Activated CD8-positive, alpha-beta memory T cell treated with anti-CD3 and anti-CD28 coated beads, Interleukin-2, amount 10 ng/mL, durations not matched to agents 7 days and 5 days (primary cell): ENCODE data around the gene RNASE12. TPM values are rescaled to one million over a fixed set of nuclear protein-coding genes. Genes with fewer than 3 reads are reported as not detected.

Experiments used
- ATAC-seq: fragments of 150-1000 bp; cut with Tn5 transposase; one replicate; pipeline ENCODE4 v1.10.0; 2021; ENCODE audit warnings: moderate library complexity
- CTCF ChIA-PET: fragments of 350-600 bp; sonication (Branson Sonifier 250); formaldehyde crosslinking; loops from one replicate; lab custom pipeline; 2021; ENCODE audit warnings: antibody characterized with exemption; lab: Charles Lee
- DNase-seq: peaks from one replicate; pipeline ENCODE4 v3.0.0-alpha.2; 2020
- H3K27ac Mint-ChIP-seq: one replicate; pipeline ENCODE4 v1.8.0; 2021; ENCODE audit warnings: mild to moderate bottlenecking, mixed read lengths
- H3K27me3 Mint-ChIP-seq: one replicate; pipeline ENCODE4 v1.8.0; 2021; ENCODE audit warnings: mixed read lengths
- H3K36me3 Mint-ChIP-seq: one replicate; pipeline ENCODE4 v1.8.0; 2021; ENCODE audit warnings: mild to moderate bottlenecking, mixed read lengths
- H3K4me1 Mint-ChIP-seq: one replicate; pipeline ENCODE4 v1.8.0; 2021; ENCODE audit warnings: mixed read lengths
- H3K4me3 Mint-ChIP-seq: one replicate; pipeline ENCODE4 v1.8.0; 2021; ENCODE audit warnings: mild to moderate bottlenecking, moderate library complexity, mixed read lengths
- H3K9me3 Mint-ChIP-seq: one replicate; pipeline ENCODE4 v1.8.0; 2022; ENCODE audit warnings: low read depth, mixed read lengths
- total RNA-seq, 2 experiments: library from RNA; stranded (reverse); gene quantifications; one replicate each; pipeline ENCODE4 v1.2.3, GENCODE V29; 2021

The RNASE12 gene
- total RNA-seq, 2 experiments from 2014 or later: not detected

DNA sequence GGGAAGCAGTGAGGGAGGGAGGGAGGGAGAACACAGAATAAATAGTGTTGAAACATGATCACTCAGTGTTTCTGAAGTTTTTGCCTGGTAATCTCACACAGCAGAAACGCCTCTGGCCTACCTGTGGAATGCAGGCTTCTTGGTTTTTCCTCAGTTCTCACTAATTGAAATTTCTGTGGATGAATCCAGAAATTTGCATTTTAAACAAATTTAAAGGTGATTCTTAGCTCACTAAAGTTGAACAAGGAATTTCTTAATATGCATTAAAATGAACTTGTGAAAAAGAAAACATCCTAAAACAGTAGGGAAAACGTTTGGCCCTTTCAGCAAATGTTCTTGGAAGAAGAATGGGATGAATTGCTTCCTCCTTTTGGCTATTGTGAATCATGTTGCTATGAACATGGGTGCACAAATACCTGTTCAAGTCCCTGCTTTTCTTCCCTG lies 31.7 kb downstream of the RNASE12 start:
- ATAC-seq (no peak), DNase-seq (no peak)
- Mint-ChIP-seq H3K27me3 (peaks cover 4% of the 10 kb centered on the region), H3K4me3 (no peak overlapping the region), H3K4me1 (no peaks in the 10 kb centered on the region), H3K36me3 (no peaks in the 10 kb centered on the region), H3K27ac (no peak overlapping the region), H3K9me3 (no peaks in the 10 kb centered on the region)
- CTCF ChIA-PET: no interaction called here

DNA sequence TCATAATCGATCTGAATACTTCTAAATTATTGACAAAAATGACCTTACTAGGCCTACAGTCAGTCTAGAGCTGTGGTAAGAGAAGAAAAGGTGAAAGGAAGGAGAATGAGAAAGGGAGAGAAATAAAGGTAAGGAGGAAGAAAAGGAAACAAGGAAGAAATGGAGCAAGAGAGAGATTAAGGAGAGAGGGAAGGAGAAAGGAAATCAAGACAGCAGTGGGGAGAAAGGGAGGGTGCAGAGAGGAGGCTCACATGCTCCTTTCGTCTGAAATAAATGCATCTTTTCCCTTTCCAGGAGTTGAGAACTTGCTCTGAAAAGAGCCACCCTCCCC lies 34.0 kb downstream of the RNASE12 start:
- no peaks in the 10 kb centered on the region for H3K36me3 Mint-ChIP-seq
- no peaks in the 10 kb centered on the region for H3K9me3 Mint-ChIP-seq
- DNase-seq (no peak), ATAC-seq (no peak)
- CTCF ChIA-PET: no interaction called here
- no peak overlapping the region for H3K27ac Mint-ChIP-seq
- H3K4me1 Mint-ChIP-seq: no peaks in the 10 kb centered on the region
- no peak overlapping the region for H3K4me3 Mint-ChIP-seq
- peaks cover 6% of the 10 kb centered on the region for H3K27me3 Mint-ChIP-seq

- no peaks in the 10 kb centered on the region for H3K4me1 Mint-ChIP-seq
- H3K4me3 Mint-ChIP-seq: no peak overlapping the region
- H3K27me3 Mint-ChIP-seq: peaks cover 6% of the 10 kb centered on the region
- no peak overlapping the region for H3K27ac Mint-ChIP-seq
- H3K36me3 Mint-ChIP-seq: no peaks in the 10 kb centered on the region
- H3K9me3 Mint-ChIP-seq: no peaks in the 10 kb centered on the region
- ATAC-seq (no peak), DNase-seq (no peak)
- CTCF ChIA-PET: no interaction called here
Measured at GRCh38 chr14:20556500-20557211, 34.5 kb downstream of the RNASE12 start.

DNA sequence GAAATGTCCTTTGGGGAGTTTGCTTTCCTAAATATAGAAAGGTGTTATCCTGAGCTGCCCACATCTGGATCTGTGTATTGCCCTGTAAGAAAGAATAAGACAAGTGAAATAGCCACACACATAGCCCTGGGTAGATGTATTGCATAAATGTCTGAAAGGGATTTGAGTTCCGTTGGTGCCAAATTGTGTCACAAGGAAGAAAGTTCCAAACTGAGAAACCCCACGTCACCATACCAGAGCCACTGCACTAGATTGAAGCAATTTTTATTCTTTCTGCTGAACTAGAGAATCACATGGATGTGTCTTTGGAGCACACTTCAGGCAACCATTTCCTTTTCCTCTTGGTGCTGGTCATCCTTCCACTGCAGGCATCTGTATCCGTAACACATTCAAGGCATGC lies 35.3 kb downstream of the RNASE12 start:
- Mint-ChIP-seq H3K36me3 (no peaks in the 10 kb centered on the region), H3K27me3 (peaks cover 3% of the 10 kb centered on the region), H3K4me3 (no peak overlapping the region), H3K27ac (no peak overlapping the region), H3K9me3 (no peaks in the 10 kb centered on the region), H3K4me1 (no peaks in the 10 kb centered on the region)
- CTCF ChIA-PET: no interaction called here
- DNase-seq: no peak
- ATAC-seq: no peak

GRCh38 chr14:20553024-20553423 lies 38.2 kb downstream of the RNASE12 start:
- CTCF ChIA-PET: no interaction called here
- Mint-ChIP-seq H3K27me3 (peaks cover 5% of the 10 kb centered on the region), H3K36me3 (no peaks in the 10 kb centered on the region), H3K4me3 (no peak overlapping the region), H3K4me1 (no peaks in the 10 kb centered on the region), H3K27ac (no peak overlapping the region), H3K9me3 (no peaks in the 10 kb centered on the region)
- no peak for ATAC-seq
- no peak for DNase-seq

GRCh38 chr14:20551606-20552005 lies 39.6 kb downstream of the RNASE12 start:
- CTCF ChIA-PET: interaction anchor here (1.0 kb wide), 1 partner anchor 11 kb away, joined by 3 read pairs; no protein-coding TSS in a partner anchor
- Mint-ChIP-seq H3K4me3 (no peak overlapping the region), H3K27ac (no peak overlapping the region), H3K36me3 (no peaks in the 10 kb centered on the region), H3K9me3 (no peaks in the 10 kb centered on the region), H3K27me3 (peaks cover 5% of the 10 kb centered on the region), H3K4me1 (no peaks in the 10 kb centered on the region)
- DNase-seq: no peak
- no peak for ATAC-seq

DNA sequence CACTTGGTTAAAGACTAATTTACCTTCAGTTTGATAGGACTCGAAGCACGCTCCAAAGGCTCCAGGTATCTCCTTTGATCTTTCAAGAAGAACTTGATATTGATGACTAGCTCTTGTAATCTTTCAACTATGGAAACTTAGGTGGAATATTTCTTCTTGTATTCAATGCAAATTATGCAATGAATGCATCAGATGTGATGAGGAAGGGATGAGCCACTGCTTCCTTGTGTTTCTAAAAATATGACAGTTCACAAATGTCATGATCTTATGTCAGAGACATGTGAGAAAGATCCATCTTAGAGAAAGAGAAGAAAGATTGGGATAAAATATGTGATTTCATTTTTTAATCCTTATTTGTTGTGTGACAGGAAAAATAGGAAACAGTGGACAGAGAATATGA lies 40.2 kb downstream of the RNASE12 start:
- Mint-ChIP-seq H3K4me1 (no peaks in the 10 kb centered on the region), H3K4me3 (no peak overlapping the region), H3K9me3 (no peaks in the 10 kb centered on the region), H3K36me3 (no peaks in the 10 kb centered on the region), H3K27me3 (peaks cover 5% of the 10 kb centered on the region), H3K27ac (no peak overlapping the region)
- no peak for DNase-seq
- no peak for ATAC-seq
- CTCF ChIA-PET: interaction anchor here (1.0 kb wide), 1 partner anchor 12 kb away, joined by 3 read pairs; no protein-coding TSS in a partner anchor

DNA sequence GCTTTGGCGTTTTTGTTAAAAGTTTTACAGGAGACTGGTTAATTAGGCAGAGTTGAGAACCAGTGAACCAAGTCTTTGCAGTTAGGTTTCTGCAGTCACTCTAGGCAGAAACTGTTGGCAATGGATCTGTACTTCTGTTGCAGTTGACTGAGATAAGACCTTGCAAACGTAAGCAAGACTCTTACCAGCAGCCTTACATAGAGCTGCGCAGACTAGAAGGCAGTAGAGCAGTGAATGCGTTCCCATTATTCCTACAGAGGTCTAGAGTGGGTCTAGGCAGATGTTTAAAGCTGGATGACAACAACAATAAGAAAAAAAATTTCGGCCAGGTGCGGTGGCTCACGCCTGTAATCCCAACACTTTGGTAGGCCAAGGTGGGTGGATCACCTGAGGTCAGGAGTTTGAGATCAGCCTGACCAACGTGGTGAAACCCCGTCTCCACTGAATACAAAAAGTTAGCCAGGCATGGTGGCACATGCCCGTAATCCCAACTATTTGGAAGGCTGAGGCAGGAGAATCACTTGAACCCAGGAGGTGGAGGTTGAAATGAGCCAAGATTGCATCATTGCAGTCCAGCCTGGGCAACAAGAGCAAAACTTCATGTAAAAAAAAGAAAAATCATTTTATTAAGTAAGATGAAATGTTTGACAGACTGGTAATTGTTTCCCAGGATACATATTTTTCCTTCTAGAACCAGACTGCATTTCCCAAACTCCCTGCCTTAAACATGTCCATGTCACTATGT lies 42.6 kb downstream of the RNASE12 start:
- CTCF ChIA-PET: interaction anchor here (2.2 kb wide), 1 partner anchor 17 kb away, joined by 6 read pairs; no protein-coding TSS in a partner anchor
- no peak overlapping the region for H3K4me3 Mint-ChIP-seq
- H3K9me3 Mint-ChIP-seq: no peaks in the 10 kb centered on the region
- DNase-seq (no peak), ATAC-seq (no peak)
- no peaks in the 10 kb centered on the region for H3K36me3 Mint-ChIP-seq
- no peak overlapping the region for H3K27ac Mint-ChIP-seq
- no peaks in the 10 kb centered on the region for H3K4me1 Mint-ChIP-seq
- peaks cover 24% of the 10 kb centered on the region for H3K27me3 Mint-ChIP-seq

- Mint-ChIP-seq H3K9me3 (no peaks in the 10 kb centered on the region), H3K4me1 (no peaks in the 10 kb centered on the region), H3K36me3 (no peaks in the 10 kb centered on the region), H3K4me3 (no peak overlapping the region), H3K27me3 (peaks cover 29% of the 10 kb centered on the region), H3K27ac (no peak overlapping the region)
- CTCF ChIA-PET: no interaction called here
- no peak for DNase-seq
- no peak for ATAC-seq
Measured at GRCh38 chr14:20546877-20547276, 44.3 kb downstream of the RNASE12 start.

Other genes starting within 250 kb of the RNASE12 start
- gene PARP2, start 247.7 kb downstream of the RNASE12 start, total RNA-seq: 10 to 100 TPM; 32.6 to 38.4 TPM
- gene TEP1, start 177.9 kb downstream of the RNASE12 start, total RNA-seq: 10 to 100 TPM; 44.9 to 52.9 TPM
- under 1 TPM; 0.44 to 0.59 TPM for gene KLHL33, start 155.2 kb downstream of the RNASE12 start, total RNA-seq
- gene OSGEP, start 136.6 kb downstream of the RNASE12 start, total RNA-seq: 10 to 100 TPM; 42.8 to 53.0 TPM
- 100 to 1,000 TPM; 112 to 179 TPM for gene APEX1, start 136.2 kb downstream of the RNASE12 start, total RNA-seq
- gene PIP4P1, start 129.9 kb downstream of the RNASE12 start, total RNA-seq: 10 to 100 TPM; 30.9 to 31.7 TPM
- 100 to 1,000 TPM; 173 to 194 TPM for gene PNP, start 122.0 kb downstream of the RNASE12 start, total RNA-seq
- gene RNASE10, start 85.8 kb downstream of the RNASE12 start, total RNA-seq: under 1 TPM; 0.30 to 0.67 TPM
- not detected for gene RNASE9, start 30.3 kb downstream of the RNASE12 start, total RNA-seq
- gene RNASE11, start 3.4 kb downstream of the RNASE12 start, total RNA-seq: not detected
- not detected for gene OR6S1, start 50.3 kb upstream of the RNASE12 start, total RNA-seq
- 1 to 10 TPM in 1 of 2 experiments, under 1 TPM in 1; 0.75 to 2.1 TPM for gene RNASE4, start 93.2 kb upstream of the RNASE12 start, total RNA-seq
- 1 to 10 TPM; 1.5 to 2.5 TPM for gene ANG, start 97.4 kb upstream of the RNASE12 start, total RNA-seq
- not detected for gene EDDM3A, start 154.5 kb upstream of the RNASE12 start, total RNA-seq
- not detected for gene EDDM3B, start 177.0 kb upstream of the RNASE12 start, total RNA-seq
- gene RNASE6, start 189.9 kb upstream of the RNASE12 start, total RNA-seq: 1 to 10 TPM in 1 of 2 experiments, under 1 TPM in 1; 0.35 to 1.9 TPM
- not detected for gene RNASE1, start 211.5 kb upstream of the RNASE12 start, total RNA-seq